ENCODE data around the gene XRCC5. TPM values are rescaled to one million over a fixed set of nuclear protein-coding genes. Genes with fewer than 3 reads are reported as not detected.
"Not testable (repeated sequence)": the region's sequence is repeated elsewhere in the genome, so short reads cannot be mapped to it uniquely, and the experiment has no call there.

The XRCC5 gene
- total RNA-seq, 1 experiment from 2014 or later = 290 TPM

- Histone ChIP-seq H4K20me1 (ENCODE audit: low read length) (0 out of 2 replicates have a peak, but pooled peaks cover 2% of the 10 kb centered on the region), H3K9me2 (replicated peaks; ENCODE audit: low read length) (no peaks in the 10 kb centered on the region), H3K79me2 (ENCODE audit: low read length) (no peaks in the 10 kb centered on the region), H3K9ac (ENCODE audit: low read length) (no peak overlapping the region), H3K36me3 (ENCODE audit: low read depth, low read length) (peaks cover 80% of the 10 kb centered on the region), H3K27me3 (ENCODE audit: low read length) (no peaks in the 10 kb centered on the region), H3F3A (ENCODE audit: low read length, unreplicated experiment) (no peaks in the 10 kb centered on the region), H3K4me1 (ENCODE audit: insufficient read depth, low read length) (no peaks in the 10 kb centered on the region), H3K4me3 (ENCODE audit: low read length) (no peak overlapping the region), H2AFZ (ENCODE audit: low read length) (no peak overlapping the region), H3K9me3 (ENCODE audit: low read length) (no peaks in the 10 kb centered on the region), H3K4me2 (ENCODE audit: low read length) (no peak overlapping the region), H3K27ac (ENCODE audit: low read length) (no peak overlapping the region)
- BruUV-seq (replicated peaks) = no TSS peak
- ChIA-PET POLR2A (ENCODE audit: unreplicated experiment) (no interaction called here), CTCF (no interaction called here)
- no peak for ATAC-seq
- no peak for TF ChIP-seq EZH2phosphoT487 (IDR thresholded peaks at IDR 0.05; ENCODE audit: borderline replicate concordance, low read length)
- no peak for TF ChIP-seq CTCF (conservative IDR thresholded peaks at IDR 0.05; ENCODE audit: low read depth, low read length)
- no peak for TF ChIP-seq EZH2 (IDR thresholded peaks at IDR 0.05; ENCODE audit: low read length, unreplicated experiment)
- intact Hi-C loops (cut with micrococcal nuclease) = no loop called here
- DNase-seq = no peak
Measured at GRCh38 chr2:216206041-216206703, 97.0 kb downstream of the XRCC5 start.

DNA sequence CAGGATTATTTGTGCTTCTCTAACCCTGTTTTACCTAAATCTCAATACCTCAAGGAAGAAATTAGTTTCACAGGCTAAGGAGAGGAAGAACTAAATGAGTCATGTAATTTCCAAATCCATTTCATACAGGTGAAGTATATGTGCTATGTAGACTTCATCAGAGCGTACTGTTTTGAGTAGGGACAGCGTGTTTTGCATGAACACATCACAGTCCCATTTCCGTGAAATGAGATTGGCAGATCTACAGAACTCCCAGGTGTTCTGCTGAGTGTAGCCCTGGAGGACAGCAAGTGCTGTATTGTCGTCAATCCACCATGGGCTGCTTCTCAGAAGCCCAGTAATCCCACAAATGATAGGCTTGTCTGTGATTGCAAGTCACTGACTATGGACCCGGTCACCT, 97.7 kb downstream of the XRCC5 start:
- H3F3A ChIP-seq (ENCODE audit: low read length, unreplicated experiment) = no peaks in the 10 kb centered on the region
- no peaks in the 10 kb centered on the region for H3K27me3 ChIP-seq (ENCODE audit: low read length)
- no peaks in the 10 kb centered on the region for H3K9me3 ChIP-seq (ENCODE audit: low read length)
- H3K9me2 ChIP-seq (replicated peaks; ENCODE audit: low read length) = no peaks in the 10 kb centered on the region
- no TSS peak for BruUV-seq (replicated peaks)
- no peaks in the 10 kb centered on the region for H3K79me2 ChIP-seq (ENCODE audit: low read length)
- no peak for DNase-seq
- ChIA-PET CTCF (no interaction called here), POLR2A (ENCODE audit: unreplicated experiment) (no interaction called here)
- H3K36me3 ChIP-seq (ENCODE audit: low read depth, low read length) = peaks cover 73% of the 10 kb centered on the region
- no peak overlapping the region for H3K4me3 ChIP-seq (ENCODE audit: low read length)
- no peaks in the 10 kb centered on the region for H4K20me1 ChIP-seq (ENCODE audit: low read length)
- H2AFZ ChIP-seq (ENCODE audit: low read length) = no peak overlapping the region
- H3K4me1 ChIP-seq (ENCODE audit: insufficient read depth, low read length) = no peaks in the 10 kb centered on the region
- no peak for ATAC-seq
- TF ChIP-seq EZH2 (IDR thresholded peaks at IDR 0.05; ENCODE audit: low read length, unreplicated experiment) (no peak), CTCF (conservative IDR thresholded peaks at IDR 0.05; ENCODE audit: low read depth, low read length) (no peak), EZH2phosphoT487 (IDR thresholded peaks at IDR 0.05; ENCODE audit: borderline replicate concordance, low read length) (no peak)
- H3K9ac ChIP-seq (ENCODE audit: low read length) = no peak overlapping the region
- intact Hi-C loops (cut with micrococcal nuclease) = no loop called here
- H3K4me2 ChIP-seq (ENCODE audit: low read length) = no peak overlapping the region
- H3K27ac ChIP-seq (ENCODE audit: low read length) = no peak overlapping the region

- intact Hi-C loops (cut with micrococcal nuclease); CTCF ChIA-PET: not testable (repeated sequence)
Measured at GRCh38 chr2:216208661-216209060, 99.5 kb downstream of the XRCC5 start.

More at GRCh38 chr2:216208661-216209060, 99.5 kb downstream of the XRCC5 start:
- H3K27me3 ChIP-seq (ENCODE audit: low read length); ATAC-seq; H4K20me1 ChIP-seq (ENCODE audit: low read length); H3K27ac ChIP-seq (ENCODE audit: low read length); DNase-seq; H2AFZ ChIP-seq (ENCODE audit: low read length); H3F3A ChIP-seq (ENCODE audit: low read length, unreplicated experiment); H3K4me3 ChIP-seq (ENCODE audit: low read length); H3K9me2 ChIP-seq (replicated peaks; ENCODE audit: low read length); H3K9me3 ChIP-seq (ENCODE audit: low read length); H3K9ac ChIP-seq (ENCODE audit: low read length); H3K4me1 ChIP-seq (ENCODE audit: insufficient read depth, low read length); H3K79me2 ChIP-seq (ENCODE audit: low read length); BruUV-seq (replicated peaks); H3K4me2 ChIP-seq (ENCODE audit: low read length): not testable (repeated sequence)
- H3K36me3 ChIP-seq (ENCODE audit: low read depth, low read length) = peaks cover 56% of the 10 kb centered on the region
- POLR2A ChIA-PET (ENCODE audit: unreplicated experiment) = interaction anchor here (0.9 kb wide), 1 partner anchor 26 kb away, joined by 4 read pairs; no protein-coding TSS in a partner anchor

All from PC-3 (cell line).